ENCODE data around the gene DZIP1L.

The DZIP1L gene

GRCh38 chr3:138135146-138135832 lies 19.9 kb upstream of the DZIP1L start:
- H3K9me3 ChIP-seq (ENCODE audit: insufficient read depth, low read length, severe bottlenecking), result no peaks in the 10 kb centered on the region
- no peaks in the 10 kb centered on the region for H4K20me1 ChIP-seq (ENCODE audit: insufficient read depth, low read length)
- TF ChIP-seq, protein P1, sequence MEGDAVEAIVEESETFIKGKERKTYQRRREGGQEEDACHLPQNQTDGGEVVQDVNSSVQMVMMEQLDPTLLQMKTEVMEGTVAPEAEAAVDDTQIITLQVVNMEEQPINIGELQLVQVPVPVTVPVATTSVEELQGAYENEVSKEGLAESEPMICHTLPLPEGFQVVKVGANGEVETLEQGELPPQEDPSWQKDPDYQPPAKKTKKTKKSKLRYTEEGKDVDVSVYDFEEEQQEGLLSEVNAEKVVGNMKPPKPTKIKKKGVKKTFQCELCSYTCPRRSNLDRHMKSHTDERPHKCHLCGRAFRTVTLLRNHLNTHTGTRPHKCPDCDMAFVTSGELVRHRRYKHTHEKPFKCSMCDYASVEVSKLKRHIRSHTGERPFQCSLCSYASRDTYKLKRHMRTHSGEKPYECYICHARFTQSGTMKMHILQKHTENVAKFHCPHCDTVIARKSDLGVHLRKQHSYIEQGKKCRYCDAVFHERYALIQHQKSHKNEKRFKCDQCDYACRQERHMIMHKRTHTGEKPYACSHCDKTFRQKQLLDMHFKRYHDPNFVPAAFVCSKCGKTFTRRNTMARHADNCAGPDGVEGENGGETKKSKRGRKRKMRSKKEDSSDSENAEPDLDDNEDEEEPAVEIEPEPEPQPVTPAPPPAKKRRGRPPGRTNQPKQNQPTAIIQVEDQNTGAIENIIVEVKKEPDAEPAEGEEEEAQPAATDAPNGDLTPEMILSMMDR (IDR thresholded peaks at IDR 0.05; ENCODE audit: borderline replicate concordance, extremely low read depth, low read length, poor library complexity, severe bottlenecking), result no peak
- no peak for TF ChIP-seq EZH2 (IDR thresholded peaks at IDR 0.05; ENCODE audit: borderline replicate concordance, low read depth, low read length, severe bottlenecking)
- H3K4me2 ChIP-seq (ENCODE audit: insufficient read depth, low read length), result no peak overlapping the region
- H3K36me3 ChIP-seq (ENCODE audit: insufficient read depth, low read length), result no peaks in the 10 kb centered on the region
- H3K4me3 ChIP-seq (ENCODE audit: low read depth in 1 of 2, low read length in 2 of 2), result no peak overlapping the region
- no peaks in the 10 kb centered on the region for H3K4me1 ChIP-seq (ENCODE audit: insufficient read depth, low read length)
- no peak for DNase-seq
- H3K27me3 ChIP-seq (ENCODE audit: insufficient read depth, low read length, poor library complexity), result peaks cover 40% of the 10 kb centered on the region
- H3K9ac ChIP-seq (ENCODE audit: low read depth, low read length), result no peak overlapping the region
- ATAC-seq (ENCODE audit: insufficient read depth, low read depth), result no peak
- H3K79me2 ChIP-seq (ENCODE audit: insufficient read depth, low read length), result no peaks in the 10 kb centered on the region
- H3K27ac ChIP-seq (ENCODE audit: low read length), result no peak overlapping the region
- H2AFZ ChIP-seq (ENCODE audit: low read depth, low read length), result no peak overlapping the region

DNA sequence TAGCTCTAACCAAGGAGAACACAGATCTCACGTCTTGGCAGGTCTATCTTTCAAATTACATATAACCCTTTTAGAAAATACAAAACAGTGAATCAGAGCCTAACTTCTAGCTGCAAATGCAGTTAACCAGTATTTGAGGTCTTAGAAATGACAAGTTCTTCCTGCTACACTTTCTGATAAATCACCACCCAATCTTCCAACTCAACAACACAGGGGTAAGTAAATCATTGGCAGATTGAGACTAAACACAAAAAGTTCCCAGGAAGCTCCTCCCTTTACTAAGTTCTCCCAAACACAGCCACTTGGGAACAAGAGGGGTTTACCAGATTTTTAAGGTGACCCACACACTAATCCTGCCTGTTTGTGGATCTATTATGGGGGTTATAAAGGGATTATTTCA lies 16.8 kb upstream of the DZIP1L start, which contains the start of gene A4GNT:
Gene A4GNT, minus strand, starts transcription at position 152 of the 400 bp plus-strand sequence. CDS start 1,134 bp downstream, outside the sequence.
- Histone ChIP-seq H3K36me3 (ENCODE audit: insufficient read depth, low read length) (no peaks in the 10 kb centered on the region), H2AFZ (ENCODE audit: low read depth, low read length) (no peak within 1 kb of the TSS), H3K4me3 (ENCODE audit: low read depth in 1 of 2, low read length in 2 of 2) (no peak within 1 kb of the TSS), H3K27ac (ENCODE audit: low read length) (no peak within 1 kb of the TSS), H3K9ac (ENCODE audit: low read depth, low read length) (no peak within 1 kb of the TSS), H3K27me3 (ENCODE audit: insufficient read depth, low read length, poor library complexity) (peaks cover 50% of the 10 kb centered on the region), H3K9me3 (ENCODE audit: insufficient read depth, low read length, severe bottlenecking) (no peaks in the 10 kb centered on the region), H3K4me2 (ENCODE audit: insufficient read depth, low read length) (no peak within 1 kb of the TSS), H3K4me1 (ENCODE audit: insufficient read depth, low read length) (no peaks in the 10 kb centered on the region), H4K20me1 (ENCODE audit: insufficient read depth, low read length) (no peaks in the 10 kb centered on the region), H3K79me2 (ENCODE audit: insufficient read depth, low read length) (no peaks in the 10 kb centered on the region)
- ATAC-seq (ENCODE audit: insufficient read depth, low read depth) (no peak), DNase-seq (no peak)
- TF ChIP-seq, protein P1 (IDR thresholded peaks at IDR 0.05; ENCODE audit: borderline replicate concordance, extremely low read depth, low read length, poor library complexity, severe bottlenecking), result no peak
- TF ChIP-seq EZH2 (IDR thresholded peaks at IDR 0.05; ENCODE audit: borderline replicate concordance, low read depth, low read length, severe bottlenecking), result no peak

DNA sequence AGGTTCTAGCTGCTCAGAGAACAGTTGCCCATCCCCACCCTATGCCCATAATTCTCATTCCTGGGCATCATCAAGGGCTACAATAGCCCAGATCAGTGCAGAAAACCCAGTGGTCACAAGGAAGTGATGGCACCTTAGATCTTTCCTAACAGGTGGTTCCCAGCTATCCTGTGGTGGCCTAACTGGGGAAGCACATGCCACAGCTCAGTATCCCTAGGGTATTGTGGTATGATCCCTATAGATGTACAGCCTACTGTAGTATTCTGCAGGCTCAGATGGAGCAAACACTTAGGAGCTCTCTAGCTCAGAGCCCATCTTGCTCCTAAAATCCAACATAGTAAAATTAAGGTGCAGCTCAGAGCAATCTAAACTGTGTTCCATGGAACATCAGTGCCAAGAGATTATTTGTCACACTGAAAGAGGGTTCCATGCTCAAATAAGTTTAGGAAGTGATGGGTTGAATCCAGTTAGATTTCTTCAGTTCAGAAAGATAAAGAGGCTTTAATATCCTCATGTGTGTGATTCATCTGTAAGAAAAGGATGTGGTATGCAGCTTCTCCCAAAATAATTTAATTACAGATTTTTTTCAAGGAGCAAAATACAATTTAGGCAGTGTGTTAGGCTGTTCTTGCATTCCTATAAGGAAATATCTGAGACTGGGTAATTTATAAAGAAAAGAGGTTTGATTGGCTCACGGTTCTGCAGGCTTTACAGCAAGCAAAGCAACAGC lies 12.4 kb upstream of the DZIP1L start:
- no peak overlapping the region for H3K9ac ChIP-seq (ENCODE audit: low read depth, low read length)
- H2AFZ ChIP-seq (ENCODE audit: low read depth, low read length), result no peak overlapping the region
- H3K9me3 ChIP-seq (ENCODE audit: insufficient read depth, low read length, severe bottlenecking), result no peaks in the 10 kb centered on the region
- no peaks in the 10 kb centered on the region for H3K79me2 ChIP-seq (ENCODE audit: insufficient read depth, low read length)
- H4K20me1 ChIP-seq (ENCODE audit: insufficient read depth, low read length), result no peaks in the 10 kb centered on the region
- DNase-seq, result no peak
- no peak overlapping the region for H3K4me2 ChIP-seq (ENCODE audit: insufficient read depth, low read length)
- no peaks in the 10 kb centered on the region for H3K36me3 ChIP-seq (ENCODE audit: insufficient read depth, low read length)
- H3K27me3 ChIP-seq (ENCODE audit: insufficient read depth, low read length, poor library complexity), result peaks cover 29% of the 10 kb centered on the region
- no peak overlapping the region for H3K27ac ChIP-seq (ENCODE audit: low read length)
- no peak for ATAC-seq (ENCODE audit: insufficient read depth, low read depth)
- H3K4me1 ChIP-seq (ENCODE audit: insufficient read depth, low read length), result no peaks in the 10 kb centered on the region
- no peak overlapping the region for H3K4me3 ChIP-seq (ENCODE audit: low read depth in 1 of 2, low read length in 2 of 2)
- TF ChIP-seq EZH2 (IDR thresholded peaks at IDR 0.05; ENCODE audit: borderline replicate concordance, low read depth, low read length, severe bottlenecking), result no peak
- TF ChIP-seq, protein P1 (IDR thresholded peaks at IDR 0.05; ENCODE audit: borderline replicate concordance, extremely low read depth, low read length, poor library complexity, severe bottlenecking), result no peak

All from DND-41 (cell line).